DND-41 (cell line): ENCODE measurements around the gene DSCAM.

ENCODE experiments used
- ATAC-seq: fragments of 200-7000 bp; cut with Tn5 transposase; 3 replicates; pipeline ENCODE4 v1.9.1; 2021; ENCODE audit warnings: low read depth; ENCODE audit not compliant: insufficient read depth
- DNase-seq: peaks from one replicate; pipeline ENCODE4 v3.0.0-alpha.2; 2020
- H2AFZ ChIP-seq: 2 replicates; pipeline ENCODE4 v1.6.0; 2012; ENCODE audit warnings: low read depth, low read length
- H3K27ac ChIP-seq: 2 replicates; pipeline ENCODE4 v1.5.1; 2012; ENCODE audit warnings: low read length, inconsistent platforms
- H3K27me3 ChIP-seq: fragments of 200-600 bp; sonication (generic); 2 replicates; pipeline ENCODE4 v1.6.0; 2012; ENCODE audit warnings: low read length, mild to moderate bottlenecking, inconsistent platforms; ENCODE audit not compliant: insufficient read depth, poor library complexity
- H3K36me3 ChIP-seq: 2 replicates; pipeline ENCODE4 v1.5.1; 2012; ENCODE audit warnings: low read length, inconsistent platforms; ENCODE audit not compliant: insufficient read depth
- H3K4me1 ChIP-seq: 2 replicates; pipeline ENCODE4 v1.5.1; 2012; ENCODE audit warnings: mild to moderate bottlenecking, low read length; ENCODE audit not compliant: insufficient read depth
- H3K4me2 ChIP-seq: 2 replicates; pipeline ENCODE4 v1.6.0; 2012; ENCODE audit warnings: mild to moderate bottlenecking, moderate library complexity, low read length, inconsistent platforms; ENCODE audit not compliant: insufficient read depth
- H3K4me3 ChIP-seq, 2 experiments: fragments of 200-600 bp in 1 of 2; shearing (Covaris generic) in 1 of 2; 2 replicates each; pipeline ENCODE4 v1.5.1; 2012 to 2016; ENCODE audit warnings: inconsistent platforms in 2 of 2, low read length in 2 of 2, mild to moderate bottlenecking in 2 of 2, low read depth in 1 of 2, moderate library complexity in 1 of 2
- H3K79me2 ChIP-seq: 2 replicates; pipeline ENCODE4 v1.6.0; 2012; ENCODE audit warnings: low read length, inconsistent platforms; ENCODE audit not compliant: insufficient read depth
- H3K9ac ChIP-seq: 2 replicates; pipeline ENCODE4 v1.6.0; 2012; ENCODE audit warnings: low read depth, mild to moderate bottlenecking, inconsistent platforms, low read length, moderate library complexity
- H3K9me3 ChIP-seq: 2 replicates; pipeline ENCODE4 v1.5.1; 2012; ENCODE audit warnings: low read length, moderate library complexity, mild to moderate bottlenecking, inconsistent platforms; ENCODE audit not compliant: insufficient read depth, severe bottlenecking
- H4K20me1 ChIP-seq: 2 replicates; pipeline ENCODE4 v1.6.0; 2012; ENCODE audit warnings: low read length; ENCODE audit not compliant: insufficient read depth
- CTCF ChIP-seq: IDR thresholded peaks from 2 replicates; pipeline ENCODE4 v1.5.1; 2012; ENCODE audit warnings: borderline replicate concordance, low read length, moderate library complexity, mild to moderate bottlenecking; ENCODE audit not compliant: poor library complexity, severe bottlenecking; ENCODE audit errors: extremely low read depth
- EZH2 ChIP-seq: IDR thresholded peaks from 3 replicates; pipeline ENCODE4 v1.6.1; 2012; ENCODE audit warnings: borderline replicate concordance, low read depth, mild to moderate bottlenecking, moderate library complexity, low read length, inconsistent platforms; ENCODE audit not compliant: severe bottlenecking

Gene DSCAM

DNA sequence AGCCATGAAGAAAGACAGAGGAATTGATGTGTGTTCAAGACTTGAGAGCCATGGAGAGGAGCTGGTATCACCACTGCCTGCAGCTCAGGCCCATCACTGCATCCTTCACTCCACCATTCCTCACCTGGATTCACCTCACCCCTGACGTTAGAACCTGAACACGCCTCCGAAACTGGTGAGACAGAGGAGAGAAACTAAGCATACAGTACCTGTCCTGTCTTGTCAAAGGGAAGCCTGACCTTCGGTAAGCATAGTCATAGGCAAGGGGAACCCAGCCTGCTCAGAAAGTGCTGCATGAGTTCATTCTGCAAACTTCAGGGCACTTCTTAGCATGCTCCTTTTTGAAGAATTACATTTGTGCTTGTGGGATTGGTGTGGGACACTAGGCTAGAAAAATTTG lies 425.8 kb downstream of the DSCAM start:
- Histone ChIP-seq H2AFZ (no peak overlapping the region), H3K4me3 (no peak overlapping the region), H3K9ac (no peak overlapping the region), H3K9me3 (peaks cover 3% of the 10 kb centered on the region), H3K27me3 (no peaks in the 10 kb centered on the region), H3K4me1 (no peaks in the 10 kb centered on the region), H3K4me2 (no peak overlapping the region), H3K27ac (no peak overlapping the region), H4K20me1 (no peaks in the 10 kb centered on the region), H3K36me3 (no peaks in the 10 kb centered on the region), H3K79me2 (no peaks in the 10 kb centered on the region)
- DNase-seq = no peak
- ATAC-seq = no peak
- TF ChIP-seq EZH2 (no peak), CTCF (no peak)

GRCh38 chr21:40416572-40416971 lies 430.4 kb downstream of the DSCAM start:
- Histone ChIP-seq H4K20me1 (no peaks in the 10 kb centered on the region), H3K9me3 (peaks cover 3% of the 10 kb centered on the region), H3K27ac (no peak overlapping the region), H3K36me3 (no peaks in the 10 kb centered on the region), H3K4me2 (no peak overlapping the region), H3K79me2 (no peaks in the 10 kb centered on the region), H3K27me3 (peaks cover 2% of the 10 kb centered on the region), H3K9ac (no peak overlapping the region), H2AFZ (no peak overlapping the region), H3K4me1 (no peaks in the 10 kb centered on the region), H3K4me3 (no peak overlapping the region)
- DNase-seq (no peak), ATAC-seq (no peak)
- no peak for TF ChIP-seq EZH2
- no peak for TF ChIP-seq CTCF

DNA sequence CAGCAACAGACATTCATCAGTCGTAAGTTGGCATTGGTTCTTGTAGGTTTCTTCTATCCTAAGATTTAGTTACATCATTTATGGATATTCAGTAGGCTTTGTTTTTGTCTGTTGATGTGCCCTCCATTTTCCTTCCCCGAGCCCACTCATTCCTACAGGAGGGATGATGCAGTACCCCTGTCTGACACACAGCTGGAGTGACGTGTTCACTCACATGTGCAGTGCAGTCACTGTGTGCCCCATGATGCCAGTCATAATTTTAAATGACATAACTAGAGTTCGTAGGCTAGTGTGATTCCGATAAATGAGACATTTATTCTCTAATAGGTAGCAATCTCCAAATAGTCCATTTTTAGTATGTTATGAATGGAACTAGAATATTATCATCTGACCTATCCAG lies 438.4 kb downstream of the DSCAM start:
- H3K36me3 ChIP-seq = no peaks in the 10 kb centered on the region
- no peak overlapping the region for H3K27ac ChIP-seq
- TF ChIP-seq EZH2 = no peak
- TF ChIP-seq CTCF = no peak
- no peaks in the 10 kb centered on the region for H4K20me1 ChIP-seq
- no peak overlapping the region for H3K9ac ChIP-seq
- H2AFZ ChIP-seq = no peak overlapping the region
- H3K9me3 ChIP-seq = no peaks in the 10 kb centered on the region
- no peak overlapping the region for H3K4me2 ChIP-seq
- H3K4me1 ChIP-seq = no peaks in the 10 kb centered on the region
- H3K4me3 ChIP-seq = no peak overlapping the region
- DNase-seq (no peak), ATAC-seq (no peak)
- H3K27me3 ChIP-seq = no peaks in the 10 kb centered on the region
- H3K79me2 ChIP-seq = no peaks in the 10 kb centered on the region

GRCh38 chr21:40404396-40404800 lies 442.6 kb downstream of the DSCAM start:
- Histone ChIP-seq H3K79me2 (no peaks in the 10 kb centered on the region), H4K20me1 (no peaks in the 10 kb centered on the region), H3K4me2 (no peak overlapping the region), H3K4me3 (no peak overlapping the region), H2AFZ (no peak overlapping the region), H3K9me3 (no peaks in the 10 kb centered on the region), H3K36me3 (no peaks in the 10 kb centered on the region), H3K27me3 (no peaks in the 10 kb centered on the region), H3K27ac (no peak overlapping the region), H3K9ac (no peak overlapping the region), H3K4me1 (no peaks in the 10 kb centered on the region)
- ATAC-seq (no peak), DNase-seq (no peak)
- TF ChIP-seq CTCF (no peak), EZH2 (no peak)
